ENCODE data around the gene PSMB7. TPM values are rescaled to one million over a fixed set of nuclear protein-coding genes. Genes with fewer than 3 reads are reported as not detected.

Gene PSMB7
- total and polyA plus RNA-seq, 2 of the 13 experiments (the other 11 are each of a cell fraction or from before 2014, with no cell fraction given) = 259 to 291 TPM

GRCh38 chr9:124361128-124361527 lies 54.1 kb downstream of the PSMB7 start (continued):
- TF ChIP-seq RERE (CRISPR knock-in tag; IDR thresholded peaks at IDR 0.05; ENCODE audit: low read depth) = no peak
- no peak for TF ChIP-seq KMT2A (CRISPR knock-in tag; IDR thresholded peaks at IDR 0.05)
- no peak for TF ChIP-seq ZEB1 (IDR thresholded peaks at IDR 0.05; ENCODE audit: insufficient replicate concordance, low read depth)

GRCh38 chr9:124359855-124360678 lies 55.2 kb downstream of the PSMB7 start:
- H3K27me3 ChIP-seq (ENCODE audit: control insufficient read depth in 1 of 2, insufficient read depth in 2 of 2, low read length in 2 of 2) = no peaks in the 10 kb centered on the region
- H3K9ac ChIP-seq (ENCODE audit: insufficient read depth, low read depth, low read length) = no peak overlapping the region
- DNase-seq (ENCODE audit: low spot score) (no peak), ATAC-seq (no peak), FAIRE-seq (no peak)
- in situ Hi-C loops (cut with HindIII; ENCODE audit: extremely low pct_ligation_motif_present, low pct_unique_long_range_greater_than_20kb) (no loop called here), intact Hi-C loops (cut with micrococcal nuclease; ENCODE audit: unreplicated experiment) (no loop called here)
- H3K4me3 ChIP-seq (replicated peaks in 1 of 3; ENCODE audit: insufficient read depth in 1 of 3, low read depth in 2 of 3, low read length in 3 of 3) = no peak overlapping the region
- no peak overlapping the region for H2AFZ ChIP-seq (ENCODE audit: low read length)
- no peaks in the 10 kb centered on the region for H3K9me3 ChIP-seq (ENCODE audit: low read length)
- H3K4me2 ChIP-seq (ENCODE audit: low read depth, low read length) = no peak overlapping the region
- H3K4me1 ChIP-seq (ENCODE audit: insufficient read depth, low read length) = peaks cover 20% of the 10 kb centered on the region
- 97% methylated on average over 11 of the region's 11 CpGs for WGBS (ENCODE audit: low lambda C conversion rate)
- BruUV-seq (replicated peaks) = no TSS peak
- POLR2A ChIA-PET = no interaction called here
- CTCF ChIA-PET (ENCODE audit: low intra/inter-chr PET ratio, low total read pairs) = no interaction called here
- peaks cover 75% of the 10 kb centered on the region for H3K79me2 ChIP-seq (ENCODE audit: insufficient read depth, low read length)
- H3K36me3 ChIP-seq (replicated peaks in 1 of 2; ENCODE audit: control insufficient read depth in 1 of 2, insufficient read depth in 2 of 2, low read length in 2 of 2) = peaks cover 8 to 22% of the 10 kb centered on the region in 2 experiments
- no peak overlapping the region for H3K27ac ChIP-seq (ENCODE audit: extremely low read length, insufficient read depth, low read length)
- peaks cover 18% of the 10 kb centered on the region; the same call in 1 of the 2 replicates for H4K20me1 ChIP-seq (ENCODE audit: insufficient read depth, low read length)
- TF ChIP-seq ZBTB3 (CRISPR knock-in tag; IDR thresholded peaks at IDR 0.05; ENCODE audit: borderline replicate concordance, low read depth) = no peak
- no peak for TF ChIP-seq POGK (CRISPR knock-in tag; conservative IDR thresholded peaks at IDR 0.05)
- TF ChIP-seq SIX4 (CRISPR knock-in tag; IDR thresholded peaks at IDR 0.05) = no peak
- TF ChIP-seq POGZ (CRISPR knock-in tag; IDR thresholded peaks at IDR 0.05) = no peak
- TF ChIP-seq RBM22 (optimal IDR thresholded peaks at IDR 0.05; ENCODE audit: low read length) = peak; percentile 20
- TF ChIP-seq ZKSCAN1 (IDR thresholded peaks at IDR 0.05; ENCODE audit: low read length) = peak; percentile 70; the same call in 1 of the 2 replicates
- TF ChIP-seq ZNF546 (CRISPR knock-in tag; conservative IDR thresholded peaks at IDR 0.05) = no peak
- TF ChIP-seq ZNF749 (CRISPR knock-in tag; IDR thresholded peaks at IDR 0.05; ENCODE audit: borderline replicate concordance) = no peak
- no peak for TF ChIP-seq DNMT3B (CRISPR knock-in tag; conservative IDR thresholded peaks at IDR 0.05)
- no peak for TF ChIP-seq TBP (CRISPR knock-in tag; IDR thresholded peaks at IDR 0.05)
- no peak for TF ChIP-seq ZNF44 (CRISPR knock-in tag; IDR thresholded peaks at IDR 0.05)
- TF ChIP-seq ZNF629 (CRISPR knock-in tag; conservative IDR thresholded peaks at IDR 0.05) = no peak
- TF ChIP-seq AGO1 (IDR thresholded peaks at IDR 0.05; ENCODE audit: low read depth, low read length, poor library complexity, severe bottlenecking) = no peak
- no peak for TF ChIP-seq GPN1 (CRISPR knock-in tag; IDR thresholded peaks at IDR 0.05; ENCODE audit: borderline replicate concordance)
